Measurements from ENCODE around the gene TMEM87B. TPM values are rescaled to one million over a fixed set of nuclear protein-coding genes. Genes with fewer than 3 reads are reported as not detected.
"Not testable (repeated sequence)": the region's sequence is repeated elsewhere in the genome, so short reads cannot be mapped to it uniquely, and the experiment has no call there.

The TMEM87B gene
- total and polyA plus RNA-seq, 4 donors = 11.2 to 26.4 (median 18.1) TPM

DNA sequence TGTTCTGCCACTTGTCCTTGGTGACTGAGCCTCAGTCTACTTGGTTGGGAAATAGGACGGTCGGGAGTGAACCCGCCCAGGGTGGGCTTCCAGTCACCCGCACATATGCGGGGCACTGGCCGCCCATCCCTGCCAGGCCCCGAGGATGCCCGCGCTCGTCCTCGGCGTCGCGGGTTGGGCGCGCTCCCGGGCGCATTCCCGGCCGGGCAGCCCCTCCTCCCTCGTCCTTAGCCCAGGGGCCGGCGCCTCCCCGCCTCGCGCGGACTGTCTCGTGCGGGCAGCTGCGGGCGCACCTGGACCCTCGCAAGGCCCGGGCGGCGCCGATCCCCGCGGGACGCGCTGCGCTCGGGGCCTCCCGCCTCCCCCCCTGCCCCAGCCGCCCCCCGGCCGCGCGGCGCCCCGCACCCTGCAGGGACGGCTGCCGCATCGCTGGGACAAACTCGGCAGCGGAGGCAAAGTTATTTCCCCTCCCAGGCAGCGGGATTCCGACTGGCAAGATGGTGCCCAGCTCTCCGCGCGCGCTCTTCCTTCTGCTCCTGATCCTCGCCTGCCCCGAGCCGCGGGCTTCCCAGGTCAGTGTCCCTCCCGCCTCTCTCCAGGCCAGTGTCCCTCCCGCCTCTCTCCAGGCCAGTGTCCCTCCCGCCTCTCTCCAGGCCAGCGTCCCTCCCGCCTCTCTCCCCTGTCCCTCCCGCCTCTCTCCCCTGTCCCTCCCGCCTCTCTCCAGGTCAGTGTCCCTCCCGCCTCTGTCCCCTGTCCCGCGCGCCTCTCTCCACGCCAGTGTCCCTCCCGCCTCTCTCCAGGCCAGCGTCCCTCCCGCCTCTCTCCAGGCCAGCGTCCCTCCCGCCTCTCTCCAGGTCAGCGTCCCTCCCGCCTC lies 83.3 kb downstream of the TMEM87B start, which contains the start of gene FBLN7:
TSS of gene FBLN7 (plus strand) at position 227 of the 874 bp plus-strand sequence. CDS start at position 498, 271 bp downstream.
- Histone ChIP-seq H3K27me3 (ENCODE audit: control insufficient read depth in 3 of 3, insufficient read depth in 3 of 3, low read length in 2 of 3) (peaks cover 0 to 12% (median 0%) of the 10 kb centered on the region in 3 donors), H3K4me3 (peak within 1 kb of the TSS; percentile 48), H3K9ac (ENCODE audit: insufficient read depth in 1 of 2, low read length in 2 of 2) (peak within 1 kb of the TSS in 1 of 2 donors; percentile 30), H3K27ac (ENCODE audit: low read depth in 1 of 2, low read length in 1 of 2) (no peak within 1 kb of the TSS), H3K9me3 (ENCODE audit: control insufficient read depth in 4 of 4, insufficient read depth in 3 of 4, low read length in 3 of 4) (no peaks in the 10 kb centered on the region), H3K4me1 (ENCODE audit: control insufficient read depth in 5 of 5, insufficient read depth in 5 of 5, low read length in 5 of 5) (peaks cover 0 to 6% (median 3%) of the 10 kb centered on the region in 5 donors), H3K36me3 (ENCODE audit: control insufficient read depth in 4 of 4, insufficient read depth in 4 of 4, low read length in 4 of 4) (no peaks in the 10 kb centered on the region)
- DNase-seq (peak; percentile 38 to 57 (median 49)), ATAC-seq (ENCODE audit: insufficient read depth, low FRiP score) (no peak)
- WGBS, 2 donors = 1% methylated on average over 52 to 84 of the region's 84 CpGs
- no peak for TF ChIP-seq CTCF (IDR thresholded peaks at IDR 0.05; ENCODE audit: control extremely low read depth, extremely low read depth)

DNA sequence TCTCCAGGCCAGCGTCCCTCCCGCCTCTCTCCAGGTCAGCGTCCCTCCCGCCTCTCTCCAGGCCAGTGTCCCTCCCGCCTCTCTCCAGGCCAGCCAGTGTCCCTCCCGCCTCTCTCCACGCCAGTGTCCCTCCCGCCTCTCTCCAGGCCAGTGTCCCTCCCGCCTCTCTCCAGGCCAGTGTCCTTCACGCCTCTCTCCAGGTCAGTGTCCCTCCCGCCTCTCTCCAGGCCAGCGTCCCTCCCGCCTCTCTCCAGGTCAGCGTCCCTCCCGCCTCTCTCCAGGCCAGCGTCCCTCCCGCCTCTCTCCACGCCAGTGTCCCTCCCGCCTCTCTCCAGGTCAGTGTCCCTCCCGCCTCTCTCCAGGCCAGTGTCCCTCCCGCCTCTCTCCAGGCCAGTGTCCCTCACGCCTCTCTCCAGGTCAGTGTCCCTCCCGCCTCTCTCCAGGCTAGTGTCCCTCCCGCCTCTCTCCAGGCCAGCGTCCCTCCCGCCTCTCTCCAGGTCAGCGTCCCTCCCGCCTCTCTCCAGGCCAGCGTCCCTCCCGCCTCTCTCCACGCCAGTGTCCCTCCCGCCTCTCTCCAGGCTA lies 84.1 kb downstream of the TMEM87B start:
- H3K36me3 ChIP-seq (ENCODE audit: control insufficient read depth in 4 of 4, insufficient read depth in 4 of 4, low read length in 4 of 4); H3K27ac ChIP-seq (ENCODE audit: low read depth in 1 of 2, low read length in 1 of 2); ATAC-seq (ENCODE audit: insufficient read depth, low FRiP score); H3K9me3 ChIP-seq (ENCODE audit: control insufficient read depth in 4 of 4, insufficient read depth in 3 of 4, low read length in 3 of 4); H3K4me3 ChIP-seq; H3K4me1 ChIP-seq (ENCODE audit: control insufficient read depth in 5 of 5, insufficient read depth in 5 of 5, low read length in 5 of 5); H3K9ac ChIP-seq (ENCODE audit: insufficient read depth in 1 of 2, low read length in 2 of 2); DNase-seq: not testable (repeated sequence)
- WGBS, 2 donors = 1 to 3% methylated on average over 9 to 14 of the region's 32 CpGs
- peaks cover 0 to 12% (median 0%) of the 10 kb centered on the region in 3 donors for H3K27me3 ChIP-seq (ENCODE audit: control insufficient read depth in 3 of 3, insufficient read depth in 3 of 3, low read length in 2 of 3)

- WGBS, 2 donors = 2 to 4% methylated on average over 29 of the region's 38 CpGs
- peaks cover 0 to 12% (median 0%) of the 10 kb centered on the region in 3 donors for H3K27me3 ChIP-seq (ENCODE audit: control insufficient read depth in 3 of 3, insufficient read depth in 3 of 3, low read length in 2 of 3)
- H3K4me3 ChIP-seq; DNase-seq; ATAC-seq (ENCODE audit: insufficient read depth, low FRiP score); H3K9me3 ChIP-seq (ENCODE audit: control insufficient read depth in 4 of 4, insufficient read depth in 3 of 4, low read length in 3 of 4); H3K27ac ChIP-seq (ENCODE audit: low read depth in 1 of 2, low read length in 1 of 2); H3K9ac ChIP-seq (ENCODE audit: insufficient read depth in 1 of 2, low read length in 2 of 2); H3K4me1 ChIP-seq (ENCODE audit: control insufficient read depth in 5 of 5, insufficient read depth in 5 of 5, low read length in 5 of 5); H3K36me3 ChIP-seq (ENCODE audit: control insufficient read depth in 4 of 4, insufficient read depth in 4 of 4, low read length in 4 of 4): not testable (repeated sequence)
These were observed 84.7 kb downstream of the TMEM87B start for GRCh38 chr2:112139661-112140204.

GRCh38 chr2:112140205-112140802 lies 85.2 kb downstream of the TMEM87B start:
- Histone ChIP-seq H3K4me1 (ENCODE audit: control insufficient read depth in 5 of 5, insufficient read depth in 5 of 5, low read length in 5 of 5) (peaks cover 0 to 6% (median 3%) of the 10 kb centered on the region in 5 donors), H3K9ac (ENCODE audit: insufficient read depth in 1 of 2, low read length in 2 of 2) (no peak overlapping the region), H3K27ac (ENCODE audit: low read depth in 1 of 2, low read length in 1 of 2) (no peak overlapping the region), H3K36me3 (ENCODE audit: control insufficient read depth in 4 of 4, insufficient read depth in 4 of 4, low read length in 4 of 4) (no peaks in the 10 kb centered on the region), H3K4me3 (no peak overlapping the region), H3K27me3 (ENCODE audit: control insufficient read depth in 3 of 3, insufficient read depth in 3 of 3, low read length in 2 of 3) (peaks cover 0 to 12% (median 0%) of the 10 kb centered on the region in 3 donors), H3K9me3 (ENCODE audit: control insufficient read depth in 4 of 4, insufficient read depth in 3 of 4, low read length in 3 of 4) (no peaks in the 10 kb centered on the region)
- no peak for TF ChIP-seq CTCF (IDR thresholded peaks at IDR 0.05; ENCODE audit: control extremely low read depth, extremely low read depth)
- 17 to 21% methylated on average over 29 to 30 of the region's 30 CpGs for WGBS, 2 donors
- DNase-seq = peak in 2 of 3 donors; percentile 16 to 22
- no peak for ATAC-seq (ENCODE audit: insufficient read depth, low FRiP score)
